GM19023 (cell line): Measurements from ENCODE around the gene CREBL2.
"Not testable (repeated sequence)": the region's sequence is repeated elsewhere in the genome, so short reads cannot be mapped to it uniquely, and the experiment has no call there.

Experiments used
- ATAC-seq: cut with Tn5 transposase; IDR thresholded peaks from one replicate; pipeline ENCODE4 v1.9.1; 2021; ENCODE audit warnings: mild to moderate bottlenecking, moderate library complexity; ENCODE audit not compliant: unreplicated experiment

CREBL2 gene, protein sequence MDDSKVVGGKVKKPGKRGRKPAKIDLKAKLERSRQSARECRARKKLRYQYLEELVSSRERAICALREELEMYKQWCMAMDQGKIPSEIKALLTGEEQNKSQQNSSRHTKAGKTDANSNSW

GRCh38 chr12:12611512-12612306, at the start of gene CREBL2:
TSS of gene CREBL2 (plus strand) at chr12:12611876. CDS start at chr12:12612173, 297 bp downstream.
- peak; percentile 82 for ATAC-seq

DNA sequence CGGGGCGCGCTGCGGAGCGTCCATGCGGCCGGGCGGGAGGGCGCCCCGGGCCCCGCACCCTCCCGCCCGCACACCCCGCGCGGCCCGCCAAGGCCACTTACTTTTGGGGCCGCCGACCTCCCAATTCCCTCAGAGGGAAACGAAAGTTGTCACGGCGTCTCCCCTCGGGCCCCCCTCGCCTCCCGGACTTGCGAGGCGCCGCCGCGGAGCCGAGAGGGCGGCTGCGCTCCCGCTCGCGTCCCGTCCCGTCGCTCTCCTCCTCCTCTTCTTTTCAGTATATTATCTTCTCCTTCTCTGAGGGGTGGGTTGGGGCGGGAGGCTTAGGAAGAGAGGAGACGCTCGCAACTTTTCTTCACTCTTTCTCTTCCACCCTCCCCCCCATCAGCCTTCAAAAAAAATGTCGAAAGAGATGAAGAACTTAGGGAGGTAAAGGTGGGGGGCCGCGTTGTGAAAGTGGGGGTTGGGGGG, 49.6 kb upstream of the CREBL2 start:
- peak; percentile 4 for ATAC-seq

- ATAC-seq: peak; percentile 79
Observed at GRCh38 chr12:12562585-12563261, 49.0 kb upstream of the CREBL2 start, which contains the start of gene DUSP16. TSS of gene DUSP16 (minus strand) at chr12:12562863. CDS start at chr12:12521098, 41,765 bp downstream.

DNA sequence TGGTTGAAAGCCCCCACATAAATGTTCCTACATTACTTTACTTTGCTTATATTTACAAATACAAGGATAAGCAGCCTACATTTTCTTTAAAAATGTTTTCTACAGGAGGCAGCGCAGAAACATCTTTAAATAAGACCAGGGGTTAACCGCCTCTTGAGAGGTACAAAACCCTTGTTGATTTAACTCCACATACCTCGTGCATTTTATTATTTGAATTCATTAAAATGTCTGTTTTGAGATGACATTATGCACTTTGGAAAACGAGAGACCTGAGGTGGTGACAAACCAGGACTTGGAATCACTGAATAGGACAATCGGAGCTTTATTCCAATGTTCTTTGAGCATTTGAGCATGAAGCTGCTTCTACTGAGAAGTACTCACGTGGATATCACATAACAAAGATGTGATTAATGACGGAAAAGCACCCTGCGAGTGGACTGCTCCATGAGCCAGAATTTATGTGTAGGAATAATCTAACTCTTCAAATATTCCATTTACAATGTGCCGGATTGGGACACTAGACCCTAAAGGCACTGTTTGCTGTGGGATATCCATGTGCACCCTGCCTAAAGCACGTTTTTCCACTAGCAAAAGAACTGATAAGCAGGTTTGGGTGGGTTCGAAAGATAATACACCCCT, 48.3 kb upstream of the CREBL2 start:
- ATAC-seq: no peak

GRCh38 chr12:12564911-12565310, 46.8 kb upstream of the CREBL2 start:
- ATAC-seq: no peak

- not testable (repeated sequence) for ATAC-seq
Observed at GRCh38 chr12:12565971-12566370, 45.7 kb upstream of the CREBL2 start.

DNA sequence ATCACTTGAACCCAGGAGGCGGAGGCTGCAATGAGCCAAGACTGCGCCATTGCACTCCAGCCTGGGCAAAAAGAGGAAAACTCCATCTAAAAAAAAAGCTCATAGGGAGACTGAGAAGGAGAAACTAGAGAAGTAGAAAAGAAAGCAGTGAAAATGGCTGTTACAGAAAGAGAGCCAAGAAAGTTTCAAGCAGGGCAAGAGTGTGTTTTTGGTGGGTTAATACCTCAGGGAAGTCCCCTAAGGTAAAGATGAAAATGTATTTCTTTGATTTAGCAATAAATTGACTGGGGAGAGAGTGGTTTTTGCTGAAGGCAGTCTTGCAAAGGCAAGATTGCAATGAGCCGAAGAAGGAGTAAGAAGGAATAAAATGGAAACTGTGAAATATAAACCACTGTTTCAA, 39.0 kb upstream of the CREBL2 start:
- no peak for ATAC-seq

- no peak for ATAC-seq
Observed at GRCh38 chr12:12577786-12578185, 33.9 kb upstream of the CREBL2 start.

- not testable (repeated sequence) for ATAC-seq
Observed at GRCh38 chr12:12580716-12581115, 31.0 kb upstream of the CREBL2 start.

DNA sequence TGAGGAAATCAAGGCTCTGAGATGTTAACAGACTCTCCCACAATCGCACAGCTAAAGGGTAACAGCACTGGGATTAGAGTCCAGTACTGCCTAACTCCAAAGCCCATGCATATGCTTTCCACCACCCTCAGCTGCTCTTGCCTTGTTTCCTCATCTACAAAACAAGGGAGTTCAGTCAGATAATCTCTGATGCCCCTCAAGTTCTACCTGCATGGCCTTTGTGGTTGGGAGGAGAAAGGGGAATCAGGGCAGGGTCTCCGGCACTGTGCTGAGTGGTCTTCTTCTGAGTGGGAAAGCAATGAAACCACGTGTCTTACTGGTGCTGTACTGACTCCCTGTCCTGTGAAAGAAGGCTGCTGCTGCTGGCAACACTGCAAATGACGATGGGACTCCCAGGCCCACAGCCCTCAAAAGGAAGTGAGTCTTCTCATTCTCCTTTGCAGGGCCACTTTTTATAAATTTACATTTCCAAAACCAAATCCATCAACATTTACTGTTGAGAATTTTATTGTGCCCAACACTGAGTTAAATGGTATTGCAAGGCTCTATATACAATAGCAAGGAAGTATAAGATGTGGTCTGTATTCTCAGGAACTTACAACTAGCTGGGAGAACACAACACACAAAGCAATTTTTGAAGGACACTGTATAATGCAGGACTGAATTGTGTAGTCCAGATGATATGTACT, 29.3 kb upstream of the CREBL2 start:
- peak; percentile 41 for ATAC-seq

DNA sequence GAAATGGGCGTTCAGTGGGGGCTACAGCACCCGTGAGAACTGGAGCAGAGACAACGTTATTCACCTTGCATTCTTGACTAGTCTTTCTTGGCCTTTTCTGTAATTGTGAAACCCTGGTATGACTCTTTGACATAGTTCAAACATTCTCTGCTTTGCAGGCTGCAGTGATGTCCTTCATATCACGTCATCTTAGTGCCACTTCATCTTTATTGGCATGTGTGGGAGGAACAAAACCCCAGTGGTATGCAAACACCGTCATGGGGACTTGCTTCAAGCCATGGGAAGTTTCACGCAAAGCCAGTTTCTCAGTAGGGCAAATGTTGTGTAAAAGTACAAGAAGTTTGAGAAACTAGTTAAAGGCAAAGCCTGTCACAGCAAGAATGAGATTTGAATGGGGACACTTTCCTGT, 28.8 kb upstream of the CREBL2 start:
- ATAC-seq: peak; percentile 90

DNA sequence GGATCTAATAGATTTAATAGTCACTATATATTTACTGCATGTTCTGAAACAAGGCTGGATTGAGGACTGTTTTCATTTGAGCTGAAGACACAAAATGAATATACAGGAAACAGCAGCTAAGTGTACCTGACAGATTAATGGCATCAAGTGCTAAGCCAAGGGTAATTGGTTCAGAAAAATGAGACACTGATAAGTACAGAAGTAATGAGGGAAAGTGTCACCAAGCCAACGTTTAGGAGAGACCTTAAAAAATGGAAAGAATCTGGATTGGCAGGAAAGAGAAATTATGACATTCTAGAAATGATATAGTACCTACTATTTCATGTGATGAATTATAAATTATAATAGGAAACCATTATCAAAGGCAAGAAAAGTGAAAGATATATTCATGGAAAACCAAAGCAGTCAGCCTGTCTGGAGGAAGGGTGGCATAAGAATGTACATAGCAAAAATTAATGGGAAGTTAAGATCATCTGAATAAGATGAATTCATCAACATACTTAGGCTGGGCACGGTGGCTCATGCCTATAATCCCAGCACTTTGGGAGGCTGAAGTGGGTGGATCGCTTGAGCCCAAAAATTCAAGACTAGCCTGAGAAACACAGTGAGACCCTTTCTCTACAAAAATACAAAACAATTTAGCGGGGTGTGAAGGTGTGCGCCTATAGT, 28.0 kb upstream of the CREBL2 start:
- no peak for ATAC-seq

DNA sequence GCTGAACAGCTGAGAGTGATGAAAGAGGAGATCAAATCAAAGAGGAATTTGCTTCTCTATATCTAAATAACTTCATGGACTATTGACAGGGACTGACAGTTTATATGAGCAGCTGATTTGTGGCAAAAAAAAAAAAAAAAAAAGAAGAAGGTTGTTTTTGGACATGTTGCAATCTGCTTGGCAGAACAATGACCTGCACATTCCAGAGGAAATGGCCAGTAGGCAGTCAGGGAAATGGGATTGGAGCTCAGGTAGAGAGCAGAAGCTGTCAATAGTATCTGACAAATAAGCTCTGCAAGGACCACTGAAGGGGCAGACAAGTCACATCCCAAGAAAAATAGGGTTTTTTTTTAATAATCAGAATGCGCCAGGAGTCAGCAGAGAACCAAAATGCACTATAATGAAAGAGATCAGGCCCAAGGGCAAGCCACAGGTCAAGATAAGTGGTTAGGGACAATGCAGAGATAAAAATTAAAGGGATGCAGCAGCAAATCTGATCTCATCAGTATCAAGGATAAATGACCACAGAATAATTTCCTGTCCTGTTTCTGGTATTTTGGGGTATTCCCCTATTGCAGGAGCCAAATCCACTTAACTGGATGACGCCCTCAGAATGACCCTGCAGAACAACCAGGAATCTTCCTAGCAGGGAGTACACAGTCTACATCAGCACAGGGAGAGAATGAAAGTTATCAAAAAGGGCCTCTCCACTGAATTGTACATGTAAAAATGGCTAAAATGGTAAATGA, 26.4 kb upstream of the CREBL2 start:
- ATAC-seq: no peak

DNA sequence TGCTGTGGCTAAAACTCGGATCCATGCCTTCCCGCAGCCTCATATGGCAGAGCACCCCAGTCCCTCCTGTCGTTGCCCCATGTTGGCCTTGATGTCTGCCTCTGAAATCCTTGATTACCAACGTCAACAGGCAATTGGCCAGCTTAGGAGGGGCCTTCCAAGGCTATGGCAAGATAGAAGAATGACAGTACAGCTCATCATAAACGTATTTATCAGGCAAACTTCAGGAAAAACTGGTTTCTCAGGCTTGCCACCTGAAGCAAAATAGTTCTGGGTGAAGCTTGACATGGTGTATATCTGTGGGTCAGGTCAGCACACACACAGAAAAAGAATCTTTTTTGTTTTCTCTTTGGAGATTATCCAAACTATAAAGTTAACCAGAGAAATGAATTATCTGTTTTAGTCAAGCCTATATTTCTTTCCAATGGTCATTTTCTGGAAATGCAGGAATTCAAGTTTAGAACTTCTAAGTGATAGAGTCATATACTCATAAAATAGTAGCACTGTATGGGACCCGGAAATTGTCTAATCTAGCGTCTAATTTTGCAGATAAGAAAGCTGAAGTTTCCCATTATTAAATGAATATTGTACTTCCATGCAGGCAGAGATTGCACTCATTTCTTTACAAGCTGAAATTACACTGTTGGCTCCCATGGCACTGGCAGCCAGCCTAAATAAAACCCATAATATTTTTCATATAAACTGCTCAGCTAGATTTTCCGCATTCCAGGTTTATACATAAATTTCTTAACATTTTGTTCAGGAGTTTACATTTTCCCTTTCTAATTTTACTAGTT, 24.6 kb upstream of the CREBL2 start:
- ATAC-seq: no peak

DNA sequence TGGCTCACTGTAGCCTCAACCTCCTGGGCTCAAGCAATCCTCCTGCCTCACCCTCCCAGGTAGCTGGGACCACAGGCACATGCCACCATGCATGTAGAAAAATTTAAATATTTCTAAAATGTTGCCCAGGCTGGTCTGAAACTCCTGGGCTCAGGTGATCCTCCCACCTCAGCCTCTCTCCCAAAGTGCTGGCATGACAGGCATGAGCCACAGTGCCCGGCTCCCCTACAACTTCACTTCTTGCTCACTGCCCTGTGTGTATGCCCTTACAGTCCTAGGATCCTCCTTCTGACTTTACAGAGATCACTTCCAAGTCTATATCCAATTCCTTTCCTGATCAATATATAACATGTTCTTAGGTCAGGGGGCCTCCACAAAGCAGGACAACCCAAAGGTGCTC, 23.8 kb upstream of the CREBL2 start:
- ATAC-seq: no peak

DNA sequence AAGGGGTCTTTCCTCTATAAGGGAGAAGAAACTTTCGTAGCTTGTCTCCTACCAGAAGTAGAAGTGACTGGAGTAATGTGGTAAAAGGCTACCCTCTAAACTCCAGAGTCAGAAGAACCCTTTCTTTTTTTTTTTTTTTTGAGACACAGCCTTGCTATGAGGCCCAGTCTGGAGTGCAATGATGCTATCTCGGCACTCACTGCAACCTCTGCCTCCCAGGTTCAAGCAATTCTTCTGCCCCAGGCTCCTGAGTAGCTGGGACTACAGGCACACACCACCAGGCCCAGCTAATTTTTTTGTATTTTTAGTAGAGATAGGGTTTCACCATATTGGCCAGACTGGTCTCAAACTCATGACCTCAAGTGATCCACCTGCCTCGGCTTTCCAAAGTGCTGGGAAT, 23.2 kb upstream of the CREBL2 start:
- not testable (repeated sequence) for ATAC-seq

GRCh38 chr12:12590961-12591360, 20.7 kb upstream of the CREBL2 start:
- no peak for ATAC-seq

GRCh38 chr12:12592930-12593329, 18.7 kb upstream of the CREBL2 start:
- no peak for ATAC-seq

DNA sequence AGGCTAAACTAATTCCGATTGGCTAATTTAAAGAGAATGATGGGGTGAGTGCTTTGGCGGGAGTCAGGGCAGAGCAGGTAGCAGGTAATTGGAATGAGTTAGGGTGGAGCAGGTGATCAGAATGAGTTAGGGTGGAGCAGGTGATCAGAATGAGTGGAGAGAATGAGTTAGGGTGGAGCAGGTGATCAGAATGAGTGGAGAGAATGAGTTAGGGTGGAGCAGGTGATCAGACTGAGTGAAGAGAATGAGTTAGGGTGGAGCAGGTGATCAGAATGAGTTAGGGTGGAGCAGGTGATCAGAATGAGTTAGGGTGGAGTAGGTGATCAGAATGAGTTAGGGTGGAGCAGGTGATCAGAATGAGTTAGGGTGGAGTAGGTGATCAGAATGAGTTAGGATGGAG, 15.7 kb upstream of the CREBL2 start:
- not testable (repeated sequence) for ATAC-seq
